Calu3 (cell line): ENCODE data around the gene SLC16A2. TPM values are rescaled to one million over a fixed set of nuclear protein-coding genes. Genes with fewer than 3 reads are reported as not detected.
"Not testable (repeated sequence)": the region's sequence is repeated elsewhere in the genome, so short reads cannot be mapped to it uniquely, and the experiment has no call there.

Source experiments
- BruUV-seq: library from RNA; stranded (reverse); fragments of 400-500 nt; replicated peaks from 2 replicates; lab custom pipeline; 2021; lab: Mats Ljungman, UMichigan
- CTCF ChIA-PET: fragments of 300-600 bp; sonication (Branson Sonifier 250); formaldehyde crosslinking; loops from one replicate; lab custom pipeline; 2022; ENCODE audit warnings: antibody characterized with exemption; lab: Charles Lee
- DNase-seq: peaks from one replicate; pipeline ENCODE4 v3.0.0; 2022
- H3K27ac Mint-ChIP-seq: one replicate; pipeline ENCODE4 v1.8.0; 2022; ENCODE audit warnings: mixed read lengths; ENCODE audit not compliant: unreplicated experiment
- H3K27me3 Mint-ChIP-seq: one replicate; pipeline ENCODE4 v1.8.0; 2022; ENCODE audit warnings: mixed read lengths; ENCODE audit not compliant: unreplicated experiment
- H3K36me3 Mint-ChIP-seq: one replicate; pipeline ENCODE4 v1.8.0; 2022; ENCODE audit warnings: mild to moderate bottlenecking, moderate library complexity, mixed read lengths; ENCODE audit not compliant: insufficient read depth, unreplicated experiment
- H3K4me1 Mint-ChIP-seq: one replicate; pipeline ENCODE4 v1.8.0; 2022; ENCODE audit warnings: mild to moderate bottlenecking, low read depth, mixed read lengths; ENCODE audit not compliant: unreplicated experiment
- H3K4me3 Mint-ChIP-seq: one replicate; pipeline ENCODE4 v1.8.0; 2022; ENCODE audit warnings: mild to moderate bottlenecking, low read depth, moderate library complexity, mixed read lengths; ENCODE audit not compliant: unreplicated experiment
- H3K9me3 Mint-ChIP-seq: one replicate; pipeline ENCODE4 v1.8.0; 2022; ENCODE audit warnings: low read depth, mixed read lengths; ENCODE audit not compliant: unreplicated experiment
- CTCF ChIP-seq: fragments of 200-600 bp; IDR thresholded peaks from one replicate; pipeline ENCODE4 v1.8.0; 2022; ENCODE audit warnings: antibody characterized with exemption; ENCODE audit not compliant: unreplicated experiment
- intact Hi-C: fragments of 100-400 bp; cut with micrococcal nuclease; formaldehyde crosslinking; loops from one replicate; pipeline ENCODE4 v1.10.0; 2022; ENCODE audit not compliant: unreplicated experiment
- total RNA-seq: library from RNA; stranded (reverse); gene quantifications from 2 replicates; pipeline ENCODE4 v1.2.3, GENCODE V29; 2022

Gene SLC16A2
- total RNA-seq, 1 experiment from 2014 or later: 0.59 TPM

- Mint-ChIP-seq H3K9me3 (no peaks in the 10 kb centered on the region), H3K4me1 (no peaks in the 10 kb centered on the region), H3K36me3 (no peaks in the 10 kb centered on the region), H3K27ac (no peak overlapping the region), H3K27me3 (no peaks in the 10 kb centered on the region), H3K4me3 (no peak overlapping the region)
- DNase-seq: no peak
- CTCF ChIA-PET: no interaction called here
- intact Hi-C loops: loop anchor here (10.0 kb wide), 1 partner anchor 102 kb away; no protein-coding TSS in a partner anchor
- TF ChIP-seq CTCF: no peak
- BruUV-seq: no TSS peak
Measured at GRCh38 chrX:74453178-74453577, 31.9 kb downstream of the SLC16A2 start.

GRCh38 chrX:74454233-74454632, 32.9 kb downstream of the SLC16A2 start:
- H3K4me3 Mint-ChIP-seq, H3K36me3 Mint-ChIP-seq, H3K9me3 Mint-ChIP-seq, DNase-seq, BruUV-seq, H3K27me3 Mint-ChIP-seq, H3K27ac Mint-ChIP-seq, H3K4me1 Mint-ChIP-seq, CTCF ChIA-PET: not testable (repeated sequence)
- intact Hi-C loops: loop anchor here (10.0 kb wide), 1 partner anchor 101 kb away; no protein-coding TSS in a partner anchor

- intact Hi-C loops: loop anchor here (1.0 to 10.0 kb wide), 2 partner anchors 74 to 96 kb away; no protein-coding TSS in a partner anchor
- Mint-ChIP-seq H3K27me3 (peaks cover 26% of the 10 kb centered on the region), H3K4me3 (no peak overlapping the region), H3K9me3 (no peaks in the 10 kb centered on the region), H3K27ac (no peak overlapping the region), H3K36me3 (no peaks in the 10 kb centered on the region), H3K4me1 (no peaks in the 10 kb centered on the region)
- no TSS peak for BruUV-seq
- CTCF ChIA-PET: no interaction called here
- no peak for TF ChIP-seq CTCF
- no peak for DNase-seq
Measured at GRCh38 chrX:74458736-74459135, 37.4 kb downstream of the SLC16A2 start.

GRCh38 chrX:74461384-74461783, 40.1 kb downstream of the SLC16A2 start:
- intact Hi-C loops: no loop called here
- no peaks in the 10 kb centered on the region for H3K4me1 Mint-ChIP-seq
- CTCF ChIA-PET: no interaction called here
- no peak for TF ChIP-seq CTCF
- no peaks in the 10 kb centered on the region for H3K36me3 Mint-ChIP-seq
- no peaks in the 10 kb centered on the region for H3K9me3 Mint-ChIP-seq
- H3K27ac Mint-ChIP-seq: no peak overlapping the region
- no TSS peak for BruUV-seq
- no peak for DNase-seq
- H3K4me3 Mint-ChIP-seq: no peak overlapping the region
- H3K27me3 Mint-ChIP-seq: peaks cover 34% of the 10 kb centered on the region

GRCh38 chrX:74464722-74465121, 43.4 kb downstream of the SLC16A2 start:
- intact Hi-C loops: no loop called here
- no peak for DNase-seq
- CTCF ChIA-PET: no interaction called here
- H3K36me3 Mint-ChIP-seq: no peaks in the 10 kb centered on the region
- H3K9me3 Mint-ChIP-seq: no peaks in the 10 kb centered on the region
- H3K4me3 Mint-ChIP-seq: no peak overlapping the region
- peaks cover 38% of the 10 kb centered on the region for H3K27me3 Mint-ChIP-seq
- no TSS peak for BruUV-seq
- H3K4me1 Mint-ChIP-seq: no peaks in the 10 kb centered on the region
- H3K27ac Mint-ChIP-seq: no peak overlapping the region
- TF ChIP-seq CTCF: no peak
